IPS-18a (cell line): Measurements from ENCODE around the gene GALNTL6.

Experiments
- H3K27ac ChIP-seq: one replicate; pipeline ENCODE4 v1.5.1; 2013; ENCODE audit warnings: low read length
- H3K27me3 ChIP-seq: one replicate; pipeline ENCODE4 v1.6.1; 2013; ENCODE audit warnings: mild to moderate bottlenecking, low read length; ENCODE audit not compliant: control insufficient read depth, insufficient read depth
- H3K36me3 ChIP-seq: one replicate; pipeline ENCODE4 v1.6.1; 2013; ENCODE audit warnings: low read depth, low read length; ENCODE audit not compliant: control insufficient read depth
- H3K4me1 ChIP-seq: one replicate; pipeline ENCODE4 v1.6.1; 2013; ENCODE audit warnings: low read depth, low read length; ENCODE audit not compliant: control insufficient read depth
- H3K4me3 ChIP-seq: one replicate; pipeline ENCODE4 v1.5.1; 2013; ENCODE audit warnings: low read length
- H3K9ac ChIP-seq: one replicate; pipeline ENCODE4 v1.6.1; 2013; ENCODE audit warnings: mild to moderate bottlenecking, low read length, moderate library complexity
- H3K9me3 ChIP-seq: one replicate; pipeline ENCODE4 v1.6.1; 2013; ENCODE audit warnings: low read depth, low read length; ENCODE audit not compliant: control insufficient read depth

The GALNTL6 gene

DNA sequence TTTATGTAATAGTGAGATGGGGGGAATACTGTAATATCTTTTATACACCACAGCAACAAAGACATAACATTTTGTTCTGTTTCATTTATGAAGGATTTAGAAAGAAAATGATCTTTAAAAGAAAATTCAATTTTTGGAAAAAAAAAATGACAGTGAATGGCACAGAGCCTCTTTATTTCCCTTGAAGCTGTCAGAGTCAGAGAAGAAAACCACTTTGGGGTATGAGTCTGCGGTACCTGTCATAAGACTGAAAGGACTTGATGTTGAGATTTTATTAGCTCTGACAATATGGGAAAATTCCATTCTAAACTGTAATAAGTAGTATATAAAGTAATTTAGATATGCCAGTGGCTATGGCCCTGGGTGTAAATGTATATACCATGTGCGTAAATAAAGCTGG lies 134.8 kb downstream of the GALNTL6 start:
- Histone ChIP-seq H3K4me3 (no peak overlapping the region), H3K9me3 (no peaks in the 10 kb centered on the region), H3K27me3 (no peaks in the 10 kb centered on the region), H3K4me1 (peaks cover 4% of the 10 kb centered on the region), H3K9ac (no peak overlapping the region), H3K36me3 (no peaks in the 10 kb centered on the region), H3K27ac (no peak overlapping the region)

DNA sequence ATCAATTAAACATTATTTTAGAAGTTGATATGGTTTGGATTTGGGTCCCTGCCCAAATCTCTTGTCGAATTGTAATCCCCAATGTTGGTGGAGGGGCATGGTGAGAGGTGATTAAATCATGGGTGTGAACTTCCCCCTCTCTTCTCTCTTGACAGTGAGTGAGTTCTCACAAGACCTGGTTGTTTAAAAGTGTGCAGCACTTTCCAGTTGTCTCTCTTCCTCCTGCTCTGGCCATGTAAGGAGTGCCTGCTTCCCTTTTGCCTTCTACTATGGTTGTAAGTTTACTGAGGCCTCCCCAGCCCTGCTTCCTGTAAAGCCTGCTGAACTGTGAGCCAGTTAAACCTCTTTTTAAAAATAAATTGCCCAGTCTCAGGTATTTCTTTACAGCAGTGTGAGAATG lies 141.4 kb downstream of the GALNTL6 start:
- no peaks in the 10 kb centered on the region for H3K36me3 ChIP-seq
- H3K9ac ChIP-seq: no peak overlapping the region
- H3K4me1 ChIP-seq: no peaks in the 10 kb centered on the region
- H3K9me3 ChIP-seq: no peaks in the 10 kb centered on the region
- H3K27me3 ChIP-seq: no peaks in the 10 kb centered on the region
- H3K4me3 ChIP-seq: no peak overlapping the region
- no peak overlapping the region for H3K27ac ChIP-seq

DNA sequence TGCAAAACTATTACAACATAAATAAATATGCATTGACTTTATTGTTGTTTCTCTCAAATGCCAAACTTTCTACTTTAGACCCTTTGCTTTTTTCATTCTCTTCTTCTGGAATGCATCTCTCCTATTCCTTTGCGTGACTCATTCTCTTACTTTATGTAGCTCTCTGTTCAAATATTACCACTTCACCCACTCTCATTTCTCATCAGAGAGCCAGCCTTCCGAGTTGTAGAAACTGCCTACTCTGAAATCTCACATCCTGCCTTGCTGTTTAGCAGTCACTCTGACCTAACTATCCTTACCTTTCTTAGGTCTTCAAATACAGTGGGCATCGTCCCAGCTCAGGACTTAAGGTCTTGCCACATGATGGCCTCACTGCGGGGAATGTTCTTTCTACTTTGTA lies 143.5 kb downstream of the GALNTL6 start:
- no peaks in the 10 kb centered on the region for H3K9me3 ChIP-seq
- no peak overlapping the region for H3K27ac ChIP-seq
- no peaks in the 10 kb centered on the region for H3K36me3 ChIP-seq
- H3K4me1 ChIP-seq: no peaks in the 10 kb centered on the region
- no peaks in the 10 kb centered on the region for H3K27me3 ChIP-seq
- H3K9ac ChIP-seq: no peak overlapping the region
- no peak overlapping the region for H3K4me3 ChIP-seq

DNA sequence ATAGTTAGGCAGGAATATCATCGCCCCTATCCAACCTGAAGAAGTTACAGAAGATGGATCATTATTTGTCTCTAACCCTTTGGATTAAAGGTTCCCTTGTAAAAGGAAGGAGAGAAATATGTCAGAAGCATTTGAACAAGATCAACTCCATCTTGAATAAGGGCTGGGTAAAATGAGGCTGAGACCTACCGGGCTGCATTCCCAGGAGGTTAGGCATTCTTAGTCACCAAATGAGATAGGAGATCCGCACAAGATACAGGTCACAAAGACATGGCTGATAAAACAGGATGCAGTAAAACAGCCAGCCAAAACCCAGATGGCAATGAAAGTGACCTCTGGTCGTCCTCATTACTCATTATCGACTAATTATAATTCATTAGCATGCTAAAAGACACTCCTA lies 148.9 kb downstream of the GALNTL6 start:
- H3K4me1 ChIP-seq: no peaks in the 10 kb centered on the region
- H3K36me3 ChIP-seq: no peaks in the 10 kb centered on the region
- no peaks in the 10 kb centered on the region for H3K9me3 ChIP-seq
- no peaks in the 10 kb centered on the region for H3K27me3 ChIP-seq
- H3K4me3 ChIP-seq: no peak overlapping the region
- H3K27ac ChIP-seq: no peak overlapping the region
- no peak overlapping the region for H3K9ac ChIP-seq

DNA sequence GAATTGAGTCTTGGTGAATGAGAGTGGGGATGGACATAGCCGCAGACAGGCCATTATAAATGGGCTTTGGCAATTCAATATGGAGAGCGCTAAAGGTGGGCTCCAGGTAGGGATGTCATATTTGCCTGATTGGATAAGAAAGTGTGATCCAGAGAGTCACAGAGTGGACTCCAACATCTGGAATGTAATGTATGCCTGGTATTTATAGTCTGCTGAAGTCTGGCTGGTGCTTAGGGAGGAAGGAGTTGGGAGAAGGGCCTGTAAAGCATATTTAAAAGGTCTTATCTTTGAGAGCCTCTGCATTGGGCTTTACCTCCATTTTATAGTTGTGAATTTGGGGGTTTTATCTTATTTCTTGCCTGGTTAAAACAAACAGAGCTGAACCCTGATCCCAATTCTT lies 153.2 kb downstream of the GALNTL6 start:
- no peaks in the 10 kb centered on the region for H3K27me3 ChIP-seq
- no peak overlapping the region for H3K27ac ChIP-seq
- no peaks in the 10 kb centered on the region for H3K4me1 ChIP-seq
- H3K9ac ChIP-seq: no peak overlapping the region
- no peaks in the 10 kb centered on the region for H3K9me3 ChIP-seq
- H3K36me3 ChIP-seq: no peaks in the 10 kb centered on the region
- H3K4me3 ChIP-seq: no peak overlapping the region

DNA sequence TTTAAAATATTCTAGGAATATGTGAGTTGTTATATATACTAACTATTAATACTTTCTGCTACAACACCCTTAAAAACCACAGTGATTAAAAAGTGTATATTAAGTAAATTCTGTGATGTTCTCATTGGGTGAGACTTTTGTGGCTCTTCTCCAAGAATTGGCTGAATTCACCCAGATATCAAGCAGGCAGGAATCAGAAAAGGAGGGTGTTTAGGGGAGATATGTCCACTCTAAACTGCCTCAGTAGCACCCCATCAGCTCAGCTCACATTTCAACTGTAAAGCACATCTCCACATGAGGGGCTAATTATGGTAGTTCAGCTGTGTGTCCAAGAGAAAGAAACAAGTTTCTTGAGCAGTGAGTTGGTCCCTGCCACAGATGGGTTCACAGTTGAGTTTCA lies 165.0 kb downstream of the GALNTL6 start:
- Histone ChIP-seq H3K9me3 (no peaks in the 10 kb centered on the region), H3K4me1 (no peaks in the 10 kb centered on the region), H3K27me3 (no peaks in the 10 kb centered on the region), H3K4me3 (no peak overlapping the region), H3K9ac (no peak overlapping the region), H3K27ac (no peak overlapping the region), H3K36me3 (no peaks in the 10 kb centered on the region)

DNA sequence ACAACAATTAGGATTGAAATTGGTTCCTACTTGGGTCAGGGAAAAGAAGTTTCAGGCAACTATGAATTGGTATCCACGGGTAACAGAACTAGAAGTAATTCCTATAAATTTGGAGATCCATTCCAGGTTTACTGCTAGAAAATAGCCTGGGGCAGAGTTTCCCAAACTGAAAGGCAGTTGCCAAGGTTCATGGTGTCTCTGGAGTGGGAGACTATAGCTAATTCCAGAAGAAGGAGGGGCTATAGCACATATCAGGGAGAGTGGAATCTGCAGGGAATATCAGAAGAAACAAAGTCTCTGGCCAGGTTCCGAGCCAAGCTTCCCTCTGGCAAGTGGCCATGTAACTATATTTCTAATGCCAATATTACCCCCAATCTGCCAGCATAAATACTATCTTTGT lies 166.3 kb downstream of the GALNTL6 start:
- Histone ChIP-seq H3K27me3 (no peaks in the 10 kb centered on the region), H3K27ac (no peak overlapping the region), H3K36me3 (no peaks in the 10 kb centered on the region), H3K4me3 (no peak overlapping the region), H3K9ac (no peak overlapping the region), H3K9me3 (no peaks in the 10 kb centered on the region), H3K4me1 (peaks cover 5% of the 10 kb centered on the region)

DNA sequence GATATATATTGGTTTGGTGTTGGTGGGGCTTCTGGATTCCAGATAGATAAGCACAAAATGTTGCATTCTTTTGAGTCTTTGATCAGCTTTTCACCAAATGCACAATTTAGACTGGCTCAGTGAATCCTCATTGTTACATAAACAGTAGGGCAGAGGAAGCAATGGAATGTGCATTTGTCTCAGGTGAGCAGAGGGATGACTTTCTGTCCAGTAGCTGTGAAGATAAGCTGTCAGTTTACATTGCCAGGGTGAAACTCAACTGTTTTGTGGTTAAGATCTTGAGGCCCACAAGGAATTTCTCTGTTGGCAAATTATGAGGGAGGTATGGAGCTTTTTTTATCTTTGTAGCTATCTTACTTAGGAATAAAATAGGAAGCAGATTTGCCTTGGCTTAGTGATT lies 168.0 kb downstream of the GALNTL6 start:
- H3K9me3 ChIP-seq: no peaks in the 10 kb centered on the region
- no peaks in the 10 kb centered on the region for H3K36me3 ChIP-seq
- H3K9ac ChIP-seq: no peak overlapping the region
- no peak overlapping the region for H3K27ac ChIP-seq
- peaks cover 5% of the 10 kb centered on the region for H3K4me1 ChIP-seq
- no peak overlapping the region for H3K4me3 ChIP-seq
- H3K27me3 ChIP-seq: no peaks in the 10 kb centered on the region

DNA sequence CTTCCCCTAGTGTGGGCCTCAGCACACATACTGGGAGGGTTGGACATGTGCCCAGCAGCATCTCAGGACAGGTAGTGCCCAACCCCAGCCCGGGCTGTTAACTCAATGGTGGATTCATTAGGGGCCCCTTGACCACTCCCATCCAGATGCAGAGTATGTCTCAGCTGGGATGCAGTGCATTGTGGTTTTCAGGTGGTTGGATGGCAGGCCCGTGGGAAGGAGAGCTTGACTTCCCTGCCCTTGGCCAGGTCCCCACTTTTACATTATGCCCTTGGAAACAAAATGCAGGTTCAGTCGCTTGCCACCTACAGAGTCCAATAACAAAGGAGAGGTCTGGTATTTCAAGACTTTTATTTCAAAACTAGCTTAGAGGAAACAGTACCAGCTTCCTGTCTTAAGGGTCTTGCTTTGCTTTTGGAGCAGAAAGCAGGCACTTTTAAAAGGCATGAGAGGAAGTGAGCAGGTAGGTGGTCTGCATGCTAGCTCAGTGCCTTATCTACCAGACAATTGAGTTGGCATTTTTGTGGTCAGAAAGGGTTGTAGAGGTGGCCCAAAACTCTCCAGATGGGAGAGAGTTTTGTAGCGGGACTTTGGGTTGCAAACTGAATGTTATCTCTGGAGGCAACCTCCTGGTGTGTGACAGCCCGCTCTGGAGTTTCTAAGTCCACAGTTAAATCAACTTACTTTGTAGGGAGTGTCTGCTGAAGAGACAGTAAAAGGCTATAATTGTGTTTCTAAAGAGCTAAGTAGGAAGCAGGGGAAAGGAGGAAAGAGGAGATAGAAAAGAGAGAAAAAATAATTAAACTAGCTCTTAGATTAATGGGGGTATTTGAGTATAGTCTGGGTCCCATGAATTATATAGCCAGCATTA lies 171.0 kb downstream of the GALNTL6 start:
- Histone ChIP-seq H3K4me3 (no peak overlapping the region), H3K36me3 (no peaks in the 10 kb centered on the region), H3K27me3 (no peaks in the 10 kb centered on the region), H3K27ac (no peak overlapping the region), H3K9ac (no peak overlapping the region), H3K9me3 (no peaks in the 10 kb centered on the region), H3K4me1 (peaks cover 5% of the 10 kb centered on the region)

DNA sequence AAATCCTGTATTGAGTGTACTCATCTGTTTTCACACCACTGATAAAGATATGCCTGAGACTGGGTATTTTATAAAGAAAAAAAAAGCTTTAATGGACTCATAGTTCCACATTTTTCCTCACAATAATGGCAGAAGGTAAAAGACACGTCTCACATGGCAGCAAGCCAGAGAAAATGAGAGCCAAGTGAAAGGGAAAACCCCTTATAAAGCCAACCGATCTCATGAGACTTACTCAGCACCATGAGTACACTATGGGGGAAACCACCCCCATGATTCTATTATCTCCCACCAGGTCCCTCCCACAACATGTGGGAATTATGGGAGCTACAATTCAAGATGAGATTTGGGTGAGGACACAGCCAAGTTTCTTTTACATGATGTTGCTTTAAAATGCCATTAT lies 171.9 kb downstream of the GALNTL6 start:
- Histone ChIP-seq H3K27me3 (no peaks in the 10 kb centered on the region), H3K27ac (no peak overlapping the region), H3K4me3 (no peak overlapping the region), H3K4me1 (peaks cover 5% of the 10 kb centered on the region), H3K9me3 (no peaks in the 10 kb centered on the region), H3K36me3 (no peaks in the 10 kb centered on the region), H3K9ac (no peak overlapping the region)

DNA sequence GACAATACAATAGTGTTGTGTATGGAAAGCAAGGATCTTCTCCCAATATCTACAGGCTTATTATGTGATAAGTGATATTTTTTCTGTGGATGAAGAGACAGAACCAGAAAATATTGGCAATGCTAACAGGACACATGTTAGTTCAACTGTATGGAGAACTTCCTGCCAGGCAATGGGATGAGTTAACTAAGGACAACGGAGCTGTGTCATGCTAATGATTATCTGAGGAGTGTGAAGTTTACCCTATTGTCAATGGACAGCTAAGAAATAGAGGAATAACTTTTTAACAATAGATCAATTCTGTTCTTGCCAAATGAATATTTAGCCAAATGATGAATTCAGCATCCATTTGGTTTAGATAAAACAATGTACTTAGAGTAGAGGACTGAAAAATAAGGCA lies 180.0 kb downstream of the GALNTL6 start:
- Histone ChIP-seq H3K27ac (no peak overlapping the region), H3K4me3 (no peak overlapping the region), H3K9ac (no peak overlapping the region), H3K4me1 (peaks cover 15% of the 10 kb centered on the region), H3K36me3 (no peaks in the 10 kb centered on the region), H3K27me3 (no peaks in the 10 kb centered on the region), H3K9me3 (peaks cover 7% of the 10 kb centered on the region)

DNA sequence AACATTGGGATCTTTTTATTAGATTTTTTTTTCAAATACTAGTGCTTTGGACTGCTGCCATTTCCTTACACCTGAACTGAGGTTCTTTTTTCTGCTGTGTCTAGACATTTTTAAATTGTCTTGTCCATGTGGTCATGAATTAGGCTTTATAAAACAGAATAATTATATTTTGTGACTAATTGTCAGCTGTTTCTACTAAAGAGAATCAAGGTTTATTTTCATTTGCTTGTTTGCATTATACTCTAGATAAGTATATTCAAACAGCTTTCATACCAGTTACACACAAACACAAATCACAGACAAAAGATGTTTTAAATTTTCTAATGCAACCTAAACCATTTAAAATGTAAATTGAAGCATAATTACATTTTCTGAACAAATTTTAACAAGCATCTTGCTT lies 194.7 kb downstream of the GALNTL6 start:
- Histone ChIP-seq H3K36me3 (no peaks in the 10 kb centered on the region), H3K4me1 (peaks cover 32% of the 10 kb centered on the region), H3K27me3 (no peaks in the 10 kb centered on the region), H3K27ac (no peak overlapping the region), H3K9me3 (no peaks in the 10 kb centered on the region), H3K9ac (no peak overlapping the region), H3K4me3 (no peak overlapping the region)
